A549 (cell line): ENCODE measurements around the gene KRT7.

ENCODE experiments used
- BCL3 ChIP-seq: fragments of >200 bp; sonication (Bioruptor Twin); formaldehyde crosslinking; IDR thresholded peaks from 3 replicates; pipeline ENCODE4 v1.6.1; 2016
- BHLHE40 ChIP-seq: IDR thresholded peaks from 2 replicates; pipeline ENCODE4 v1.6.1; 2012; ENCODE audit warnings: low read depth, low read length, inconsistent platforms
- CTCF ChIP-seq: fragments of >200 bp; sonication (Bioruptor Twin); formaldehyde crosslinking; IDR thresholded peaks from 3 replicates; pipeline ENCODE4 v1.5.1; 2016
- EP300 ChIP-seq, 2 experiments: fragments of >200 bp; sonication (Bioruptor Twin); formaldehyde crosslinking; IDR thresholded peaks; 2 replicates in 1 of 2; 3 replicates in 1 of 2; pipeline ENCODE4 v1.6.1; 2016 to 2017
- FOSL2 ChIP-seq, 2 experiments: fragments of 450-650 bp in 1 of 2; fragments of >200 bp in 1 of 2; sonication (Bioruptor Twin) in 1 of 2; formaldehyde crosslinking; IDR thresholded peaks; 2 replicates each; pipeline versions ENCODE4 v1.5.0 to v1.6.1; 2016 to 2020; ENCODE audit warnings: mild to moderate bottlenecking in 1 of 2, moderate library complexity in 1 of 2
- JUN ChIP-seq, 2 experiments: fragments of >200 bp; sonication (Bioruptor Twin); formaldehyde crosslinking; IDR thresholded peaks; 2 replicates in 1 of 2; 3 replicates in 1 of 2; pipeline ENCODE4 v1.6.1; 2016 to 2017
- MAZ ChIP-seq: fragments of 150-350 bp; IDR thresholded peaks from 2 replicates; pipeline ENCODE4 v1.6.1; 2014; ENCODE audit warnings: antibody characterized with exemption, low read depth, low read length, borderline replicate concordance
- POLR2A ChIP-seq: IDR thresholded peaks from 2 replicates; pipeline ENCODE4 v1.6.1; 2012; ENCODE audit warnings: mild to moderate bottlenecking, low read length
- RAD21 ChIP-seq, 2 experiments: fragments of >200 bp in 1 of 2; sonication (Bioruptor Twin) in 1 of 2; formaldehyde crosslinking in 1 of 2; IDR thresholded peaks in 1 of 2; conservative IDR thresholded peaks in 1 of 2; 2 replicates in 1 of 2; 3 replicates in 1 of 2; pipeline ENCODE4 v1.6.1; 2012 to 2018; ENCODE audit warnings: inconsistent platforms in 1 of 2
- RCOR1 ChIP-seq: fragments of 150-350 bp; IDR thresholded peaks from 2 replicates; pipeline ENCODE4 v1.6.1; 2014; ENCODE audit warnings: antibody characterized with exemption, low read length, low read depth
- RFX5 ChIP-seq: fragments of 450-650 bp; IDR thresholded peaks from 2 replicates; pipeline ENCODE4 v1.7.1; 2014; ENCODE audit warnings: antibody characterized with exemption, mild to moderate bottlenecking, moderate library complexity
- ZSCAN20 ChIP-seq: fragments of 250-450 bp; sonication (Bioruptor Pico); IDR thresholded peaks from 2 replicates; pipeline ENCODE4 v1.8.0; 2022; ENCODE audit warnings: mild to moderate bottlenecking, moderate library complexity

- TF ChIP-seq FOSL2 (IDR thresholded peaks at IDR 0.05) (no peak), FOSL2 (CRISPR knock-in tag; IDR thresholded peaks at IDR 0.05) (no peak), POLR2A (no peak), BCL3 (no peak), ZSCAN20 (CRISPR knock-in tag) (no peak), BHLHE40 (no peak), EP300 (IDR thresholded peaks at IDR 0.05) (no peak), RAD21 (conservative IDR thresholded peaks at IDR 0.05 in 1 of 2, IDR thresholded peaks at IDR 0.05 in 1 of 2) (no peak), CTCF (no peak), JUN (IDR thresholded peaks at IDR 0.05) (no peak), RFX5 (no peak), RCOR1 (no peak), MAZ (no peak)
Measured at GRCh38 chr12:52228931-52229330, 4.1 kb upstream of the KRT7 start.
